ENCODE data around the gene SLCO2A1. TPM values are rescaled to one million over a fixed set of nuclear protein-coding genes. Genes with fewer than 3 reads are reported as not detected.
A peak's percentile ranks its signal among the peaks of the same experiment; 100 is the strongest.

The SLCO2A1 gene
- total RNA-seq = 0.46 to 1.0 TPM (median 0.82 TPM) in 3 replicates
- long read RNA-seq, full-length matches to known transcripts = 1 of 1 reads
- long read RNA-seq, partial matches to known transcripts = 0 of 1 reads
- long read RNA-seq, other reads (novel, unspliced or antisense) = 0 of 1 reads

DNA sequence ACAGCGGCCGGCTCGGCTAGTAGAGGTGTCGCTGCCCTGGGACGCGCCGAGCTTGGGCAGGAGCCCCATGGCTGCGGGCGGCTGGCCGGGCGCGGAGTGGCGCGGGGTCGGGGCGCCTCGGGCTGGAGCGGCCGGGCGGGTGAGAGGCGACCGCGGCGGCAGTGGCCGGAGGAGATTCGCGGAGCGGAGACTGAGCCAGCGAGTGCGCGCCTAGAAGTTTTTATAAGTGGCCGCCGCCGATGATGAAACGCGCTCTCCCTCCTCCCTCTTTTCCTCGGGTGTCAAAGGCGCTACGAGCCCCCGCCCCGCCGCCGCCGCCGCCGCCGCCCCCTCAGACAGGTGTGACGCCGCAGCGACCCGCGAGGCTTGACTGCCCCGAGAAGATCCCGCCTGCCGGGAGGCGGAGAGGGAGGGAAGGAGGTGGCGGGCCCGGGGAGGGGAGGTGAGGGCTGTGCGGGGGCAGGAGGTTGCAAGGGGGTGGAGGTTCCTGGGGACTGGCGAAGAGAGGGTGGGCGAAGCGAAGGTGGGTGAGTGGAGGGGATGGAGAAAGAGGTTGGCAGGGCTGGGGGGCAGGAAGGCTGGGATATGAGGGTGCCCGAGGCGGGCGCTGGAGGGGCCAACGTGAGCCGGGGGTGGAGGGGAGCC, at the start of gene SLCO2A1:
SLCO2A1 (minus strand) TSS at position 192 of the 645 bp plus-strand sequence; CDS start at position 69, 123 bp downstream.
- H3K27ac Mint-ChIP-seq (ENCODE audit: unreplicated experiment) = peak within 1 kb of the TSS; percentile 22
- DNase-seq (ENCODE audit: low spot score) = no peak
- TF ChIP-seq, protein P1, sequence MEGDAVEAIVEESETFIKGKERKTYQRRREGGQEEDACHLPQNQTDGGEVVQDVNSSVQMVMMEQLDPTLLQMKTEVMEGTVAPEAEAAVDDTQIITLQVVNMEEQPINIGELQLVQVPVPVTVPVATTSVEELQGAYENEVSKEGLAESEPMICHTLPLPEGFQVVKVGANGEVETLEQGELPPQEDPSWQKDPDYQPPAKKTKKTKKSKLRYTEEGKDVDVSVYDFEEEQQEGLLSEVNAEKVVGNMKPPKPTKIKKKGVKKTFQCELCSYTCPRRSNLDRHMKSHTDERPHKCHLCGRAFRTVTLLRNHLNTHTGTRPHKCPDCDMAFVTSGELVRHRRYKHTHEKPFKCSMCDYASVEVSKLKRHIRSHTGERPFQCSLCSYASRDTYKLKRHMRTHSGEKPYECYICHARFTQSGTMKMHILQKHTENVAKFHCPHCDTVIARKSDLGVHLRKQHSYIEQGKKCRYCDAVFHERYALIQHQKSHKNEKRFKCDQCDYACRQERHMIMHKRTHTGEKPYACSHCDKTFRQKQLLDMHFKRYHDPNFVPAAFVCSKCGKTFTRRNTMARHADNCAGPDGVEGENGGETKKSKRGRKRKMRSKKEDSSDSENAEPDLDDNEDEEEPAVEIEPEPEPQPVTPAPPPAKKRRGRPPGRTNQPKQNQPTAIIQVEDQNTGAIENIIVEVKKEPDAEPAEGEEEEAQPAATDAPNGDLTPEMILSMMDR (IDR thresholded peaks at IDR 0.05) = no peak
- H3K4me1 Mint-ChIP-seq (ENCODE audit: low read depth) = peaks cover 6% of the 10 kb centered on the region
- H3K36me3 Mint-ChIP-seq (ENCODE audit: low read depth) = no peaks in the 10 kb centered on the region
- H3K27me3 Mint-ChIP-seq (ENCODE audit: low read depth) = peaks cover 9% of the 10 kb centered on the region
- peak within 1 kb of the TSS; percentile 77 for H3K4me3 Mint-ChIP-seq (ENCODE audit: unreplicated experiment)
- H3K9me3 Mint-ChIP-seq (ENCODE audit: low read depth) = no peaks in the 10 kb centered on the region

GRCh38 chr3:134079111-134079547, 49.4 kb upstream of the SLCO2A1 start:
- TF ChIP-seq, protein P1 (IDR thresholded peaks at IDR 0.05) = no peak
- no peaks in the 10 kb centered on the region for H3K27me3 Mint-ChIP-seq (ENCODE audit: low read depth)
- no peak overlapping the region for H3K4me3 Mint-ChIP-seq (ENCODE audit: unreplicated experiment)
- peaks cover 20% of the 10 kb centered on the region for H3K9me3 Mint-ChIP-seq (ENCODE audit: low read depth)
- H3K27ac Mint-ChIP-seq (ENCODE audit: unreplicated experiment) = no peak overlapping the region
- DNase-seq (ENCODE audit: low spot score) = no peak
- peaks cover 8% of the 10 kb centered on the region for H3K36me3 Mint-ChIP-seq (ENCODE audit: low read depth)
- H3K4me1 Mint-ChIP-seq (ENCODE audit: low read depth) = no peaks in the 10 kb centered on the region

GRCh38 chr3:134078169-134078831, 48.6 kb upstream of the SLCO2A1 start:
- H3K4me1 Mint-ChIP-seq (ENCODE audit: low read depth) = no peaks in the 10 kb centered on the region
- H3K9me3 Mint-ChIP-seq (ENCODE audit: low read depth) = peaks cover 20% of the 10 kb centered on the region
- H3K27me3 Mint-ChIP-seq (ENCODE audit: low read depth) = no peaks in the 10 kb centered on the region
- no peak overlapping the region for H3K4me3 Mint-ChIP-seq (ENCODE audit: unreplicated experiment)
- TF ChIP-seq, protein P1 (IDR thresholded peaks at IDR 0.05) = no peak
- no peak for DNase-seq (ENCODE audit: low spot score)
- H3K36me3 Mint-ChIP-seq (ENCODE audit: low read depth) = peaks cover 8% of the 10 kb centered on the region
- no peak overlapping the region for H3K27ac Mint-ChIP-seq (ENCODE audit: unreplicated experiment)

- no peak overlapping the region for H3K27ac Mint-ChIP-seq (ENCODE audit: unreplicated experiment)
- TF ChIP-seq, protein P1 (IDR thresholded peaks at IDR 0.05) = no peak
- DNase-seq (ENCODE audit: low spot score) = no peak
Measured at GRCh38 chr3:134077649-134078161, 48.0 kb upstream of the SLCO2A1 start.

DNA sequence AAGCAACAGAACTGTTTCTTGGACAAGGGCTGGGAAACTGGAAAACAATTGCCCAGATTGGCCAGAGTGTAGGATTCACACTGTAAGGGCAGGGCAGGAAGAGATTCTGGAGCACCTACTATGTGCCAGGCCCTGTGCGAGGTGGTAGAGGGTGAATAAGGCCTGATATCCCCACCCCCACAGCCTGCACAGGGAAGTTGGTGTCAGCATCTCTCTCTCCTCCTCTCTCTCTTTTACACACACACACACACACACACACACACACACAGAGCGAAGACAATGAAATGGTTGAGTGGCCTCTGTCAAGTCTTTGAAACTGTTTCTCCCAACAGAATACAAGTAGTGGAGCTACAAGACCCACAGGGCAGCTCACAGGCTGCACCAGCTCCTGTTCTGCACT, 47.1 kb upstream of the SLCO2A1 start:
- no peak overlapping the region for H3K27ac Mint-ChIP-seq (ENCODE audit: unreplicated experiment)
- no peaks in the 10 kb centered on the region for H3K4me1 Mint-ChIP-seq (ENCODE audit: low read depth)
- TF ChIP-seq, protein P1 (IDR thresholded peaks at IDR 0.05) = no peak
- H3K4me3 Mint-ChIP-seq (ENCODE audit: unreplicated experiment) = no peak overlapping the region
- no peaks in the 10 kb centered on the region for H3K27me3 Mint-ChIP-seq (ENCODE audit: low read depth)
- peaks cover 18% of the 10 kb centered on the region for H3K9me3 Mint-ChIP-seq (ENCODE audit: low read depth)
- no peak for DNase-seq (ENCODE audit: low spot score)
- peaks cover 8% of the 10 kb centered on the region for H3K36me3 Mint-ChIP-seq (ENCODE audit: low read depth)

More at GRCh38 chr3:134077649-134078161, 48.0 kb upstream of the SLCO2A1 start:
- H3K4me3 Mint-ChIP-seq (ENCODE audit: unreplicated experiment) = no peak overlapping the region
- no peaks in the 10 kb centered on the region for H3K4me1 Mint-ChIP-seq (ENCODE audit: low read depth)
- H3K36me3 Mint-ChIP-seq (ENCODE audit: low read depth) = peaks cover 8% of the 10 kb centered on the region
- no peaks in the 10 kb centered on the region for H3K27me3 Mint-ChIP-seq (ENCODE audit: low read depth)
- H3K9me3 Mint-ChIP-seq (ENCODE audit: low read depth) = peaks cover 20% of the 10 kb centered on the region
